WERI-Rb-1 (cell line): ENCODE data around the gene CTXN3.
"Not testable (repeated sequence)": the region's sequence is repeated elsewhere in the genome, so short reads cannot be mapped to it uniquely, and the experiment has no call there.

Experiments
- DNase-seq: peaks from one replicate; pipeline ENCODE4 v3.0.0-alpha.2; 2020
- H3K27ac ChIP-seq: fragments of 250-450 bp; sonication (Bioruptor Pico); 2 replicates; pipeline ENCODE4 v1.5.1; 2020; ENCODE audit warnings: mild to moderate bottlenecking, moderate library complexity
- H3K27me3 ChIP-seq: fragments of 250-450 bp; sonication (Bioruptor Pico); 2 replicates; pipeline ENCODE4 v1.5.1; 2021; ENCODE audit warnings: mild to moderate bottlenecking, low read depth, moderate library complexity; ENCODE audit not compliant: insufficient read depth, severe bottlenecking
- H3K36me3 ChIP-seq: fragments of 250-450 bp; sonication (Bioruptor Pico); 2 replicates; pipeline ENCODE4 v1.5.1; 2020; ENCODE audit warnings: mild to moderate bottlenecking, moderate library complexity
- H3K4me3 ChIP-seq: 2 replicates; pipeline ENCODE4 v1.5.1; 2011; ENCODE audit warnings: low read depth, mild to moderate bottlenecking, control low read depth, low read length
- H3K9me3 ChIP-seq: fragments of 250-450 bp; sonication (Bioruptor Pico); 2 replicates; pipeline ENCODE4 v1.5.1; 2021; ENCODE audit warnings: mild to moderate bottlenecking, moderate library complexity; ENCODE audit not compliant: severe bottlenecking
- CTCF ChIP-seq: IDR thresholded peaks from 2 replicates; pipeline ENCODE4 v1.5.1; 2011; ENCODE audit warnings: low read depth, mild to moderate bottlenecking, control low read depth, inconsistent platforms, low read length

The CTXN3 gene

DNA sequence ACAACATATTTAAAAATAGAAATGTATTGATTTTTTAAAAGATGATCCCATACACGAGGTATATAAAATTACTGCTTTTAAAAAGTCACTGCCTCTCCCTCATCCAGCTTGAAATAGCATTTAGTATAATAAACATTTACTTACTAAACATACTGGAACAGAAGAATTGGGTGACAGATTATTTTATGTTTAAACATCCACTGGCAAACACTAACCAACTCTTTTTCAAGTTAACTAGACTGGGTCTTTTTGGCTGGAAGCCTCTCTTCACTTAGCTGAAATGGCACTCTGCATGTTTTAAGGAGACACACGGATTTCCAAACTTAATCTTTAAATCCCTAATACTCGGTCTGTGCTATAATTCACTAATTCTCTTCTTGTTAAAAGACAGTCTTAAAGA is 19.0 kb downstream of the CTXN3 start:
- Histone ChIP-seq H3K36me3 (no peaks in the 10 kb centered on the region), H3K27me3 (no peaks in the 10 kb centered on the region), H3K9me3 (no peaks in the 10 kb centered on the region), H3K4me3 (no peak overlapping the region), H3K27ac (no peak overlapping the region)
- no peak for TF ChIP-seq CTCF
- DNase-seq = no peak

DNA sequence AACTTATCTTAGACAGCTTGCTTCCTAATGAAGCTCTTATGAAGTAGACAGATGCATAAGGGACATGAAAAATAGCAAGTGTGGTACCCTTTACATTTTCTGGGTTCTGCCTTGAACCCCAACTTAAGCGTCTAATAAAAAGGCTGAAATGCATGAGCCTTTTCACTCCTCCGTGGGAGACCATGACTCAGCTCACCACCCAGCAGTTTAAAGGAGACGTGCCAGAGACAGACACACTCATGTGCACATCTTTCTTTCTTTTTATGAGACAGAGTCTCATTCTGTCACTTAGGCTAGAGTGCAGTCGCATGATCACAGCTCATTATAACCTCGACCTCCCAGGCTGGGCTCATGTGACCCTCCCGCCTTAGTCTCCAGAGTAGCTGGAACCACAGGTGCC is 22.3 kb downstream of the CTXN3 start:
- H3K36me3 ChIP-seq = no peaks in the 10 kb centered on the region
- H3K27ac ChIP-seq = no peak overlapping the region
- no peaks in the 10 kb centered on the region for H3K9me3 ChIP-seq
- no peak for DNase-seq
- no peaks in the 10 kb centered on the region for H3K27me3 ChIP-seq
- H3K4me3 ChIP-seq = no peak overlapping the region
- no peak for TF ChIP-seq CTCF

DNA sequence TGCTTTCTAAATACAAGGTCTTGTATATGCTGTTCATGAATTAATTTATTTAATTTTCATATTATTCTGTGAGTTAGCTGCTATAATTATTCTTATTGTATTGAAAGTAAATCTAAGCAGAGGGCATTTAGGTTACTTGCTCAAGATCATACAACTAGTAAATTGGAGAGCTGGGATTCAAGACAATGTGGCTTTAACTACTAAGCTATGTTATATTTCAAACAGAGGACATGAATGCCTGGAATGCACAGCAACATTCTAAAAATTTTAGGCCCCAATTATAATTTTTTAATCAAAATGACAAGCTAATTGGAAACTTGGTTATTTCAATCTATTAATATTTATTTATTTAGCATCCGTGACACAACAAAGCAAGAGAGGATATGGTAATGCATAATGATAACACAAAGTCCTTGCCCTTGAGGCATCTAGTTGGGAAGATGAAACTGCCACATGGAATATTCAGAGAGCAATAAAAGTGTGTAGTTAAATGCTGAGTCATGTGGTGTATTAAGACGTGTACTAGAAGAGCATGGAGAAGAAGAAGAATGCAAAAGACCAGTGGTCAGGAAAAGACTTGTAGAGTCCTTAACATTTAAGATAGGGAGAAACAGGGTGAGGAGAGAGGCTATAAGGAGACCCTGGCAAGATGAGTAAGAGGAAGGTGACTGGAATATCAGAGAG is 24.4 kb downstream of the CTXN3 start:
- DNase-seq = no peak
- no peaks in the 10 kb centered on the region for H3K27me3 ChIP-seq
- no peaks in the 10 kb centered on the region for H3K36me3 ChIP-seq
- H3K4me3 ChIP-seq = no peak overlapping the region
- H3K9me3 ChIP-seq = no peaks in the 10 kb centered on the region
- no peak for TF ChIP-seq CTCF
- H3K27ac ChIP-seq = no peak overlapping the region

DNA sequence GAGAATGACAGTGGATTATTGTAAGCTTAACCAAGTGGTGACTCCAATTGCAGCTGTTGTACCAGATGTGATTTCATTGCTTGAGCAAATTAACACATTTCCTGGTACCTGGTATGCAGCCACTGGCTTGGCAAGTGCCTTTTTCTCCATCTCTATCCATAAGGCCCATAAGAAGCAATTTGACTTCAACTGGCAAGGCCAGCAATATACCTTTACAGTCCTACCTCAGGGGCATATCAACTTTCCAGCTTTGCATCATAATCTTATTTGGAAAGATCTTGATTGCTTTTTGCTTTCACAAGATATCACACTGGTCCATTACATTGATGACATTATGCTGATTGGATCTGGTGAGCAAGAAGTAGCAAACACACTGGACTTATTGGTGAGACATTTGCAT is 28.1 kb downstream of the CTXN3 start:
- not testable (repeated sequence) for DNase-seq, H3K9me3 ChIP-seq, H3K4me3 ChIP-seq, H3K27ac ChIP-seq, H3K27me3 ChIP-seq, H3K36me3 ChIP-seq

DNA sequence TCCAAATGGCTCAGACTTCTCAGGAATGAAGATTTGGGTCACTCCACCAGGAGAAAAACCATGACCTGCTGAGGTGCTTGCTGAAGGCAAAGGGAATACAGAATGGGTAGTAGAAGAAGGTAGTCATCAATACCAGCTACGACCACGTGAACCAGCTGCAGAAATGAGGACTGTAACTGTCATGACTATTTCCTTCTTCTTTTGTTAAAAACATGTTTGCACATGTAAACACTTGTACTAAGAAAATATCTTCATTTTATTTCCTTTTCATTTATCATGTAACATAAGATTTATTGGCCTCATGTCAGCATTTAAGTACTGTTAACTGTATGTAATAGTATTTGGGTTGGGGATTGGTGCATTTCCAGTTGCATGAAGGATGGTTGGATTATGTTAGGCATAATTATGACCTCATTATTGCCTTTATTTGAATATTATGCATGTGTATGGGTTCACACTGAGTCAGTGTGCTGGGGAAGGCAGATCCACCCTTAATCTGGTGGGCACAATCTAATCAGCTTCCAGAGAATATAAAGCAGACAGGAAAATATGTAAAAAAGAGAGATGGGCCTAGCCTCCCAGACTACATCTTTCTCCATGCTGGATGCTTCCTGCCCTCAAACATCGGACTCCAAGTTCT is 30.9 kb downstream of the CTXN3 start:
- not testable (repeated sequence) for H3K36me3 ChIP-seq, H3K9me3 ChIP-seq, H3K27ac ChIP-seq, H3K4me3 ChIP-seq, DNase-seq, H3K27me3 ChIP-seq

- no peaks in the 10 kb centered on the region for H3K9me3 ChIP-seq
- no peak overlapping the region for H3K4me3 ChIP-seq
- no peak for TF ChIP-seq CTCF
- DNase-seq = no peak
- H3K27ac ChIP-seq = no peak overlapping the region
- H3K36me3 ChIP-seq = no peaks in the 10 kb centered on the region
- no peaks in the 10 kb centered on the region for H3K27me3 ChIP-seq
Observed at GRCh38 chr5:127680595-127680994, 31.7 kb downstream of the CTXN3 start.

GRCh38 chr5:127683008-127683407 is 34.1 kb downstream of the CTXN3 start:
- no peak for DNase-seq
- Histone ChIP-seq H3K9me3 (no peaks in the 10 kb centered on the region), H3K4me3 (no peak overlapping the region), H3K27ac (no peak overlapping the region), H3K36me3 (no peaks in the 10 kb centered on the region), H3K27me3 (no peaks in the 10 kb centered on the region)
- no peak for TF ChIP-seq CTCF
